Ecto neural progenitor cell (in vitro differentiated cells): ENCODE results near the gene THEMIS2.
"Not testable (repeated sequence)": the region's sequence is repeated elsewhere in the genome, so short reads cannot be mapped to it uniquely, and the experiment has no call there.

Experiments
- DNase-seq: peaks from one replicate; pipeline ENCODE4 v3.0.0-alpha.2; 2018; ENCODE audit warnings: low spot score

THEMIS2 gene

DNA sequence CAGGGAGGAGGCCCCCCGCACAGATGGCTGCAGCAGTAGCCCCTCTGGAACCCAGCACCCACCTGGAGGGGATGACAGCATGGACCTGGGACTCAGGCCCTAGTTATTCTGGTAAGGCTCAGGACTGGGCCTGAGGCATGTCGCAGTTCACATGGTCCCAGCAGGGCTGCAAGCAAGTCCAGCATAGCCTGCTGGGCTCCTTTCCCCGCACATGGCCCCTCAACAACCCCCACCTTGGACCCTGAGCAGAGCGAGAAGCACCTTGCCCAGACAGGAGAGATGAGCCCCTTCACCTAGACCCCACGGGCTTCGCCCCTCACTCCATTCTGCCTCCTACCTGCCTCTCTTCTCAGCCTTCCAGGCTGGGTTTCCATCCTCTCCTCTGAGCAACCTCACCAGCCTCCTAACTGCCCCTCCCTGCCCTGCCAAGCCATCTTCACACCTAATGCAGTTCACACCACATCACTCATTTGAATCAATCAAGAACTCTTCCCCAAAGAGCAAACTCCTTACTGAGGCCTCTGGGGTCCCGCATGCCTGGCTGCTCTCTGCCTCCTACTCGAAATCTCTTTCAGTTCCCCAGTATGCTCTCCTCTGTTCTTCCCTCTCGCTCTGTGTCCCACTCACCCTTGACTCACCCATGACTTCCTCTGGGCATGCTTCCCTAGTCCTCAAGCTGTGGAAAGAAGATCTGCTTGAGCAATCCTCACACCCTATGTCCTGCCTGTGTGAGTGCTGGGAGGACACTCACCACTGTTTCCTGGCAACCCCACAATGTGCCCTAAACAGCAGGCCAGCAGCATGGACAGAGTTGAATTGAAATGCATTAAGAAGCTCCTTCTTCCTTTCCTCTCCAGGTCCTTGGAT lies 9.4 kb upstream of the THEMIS2 start:
- no peak for DNase-seq

DNA sequence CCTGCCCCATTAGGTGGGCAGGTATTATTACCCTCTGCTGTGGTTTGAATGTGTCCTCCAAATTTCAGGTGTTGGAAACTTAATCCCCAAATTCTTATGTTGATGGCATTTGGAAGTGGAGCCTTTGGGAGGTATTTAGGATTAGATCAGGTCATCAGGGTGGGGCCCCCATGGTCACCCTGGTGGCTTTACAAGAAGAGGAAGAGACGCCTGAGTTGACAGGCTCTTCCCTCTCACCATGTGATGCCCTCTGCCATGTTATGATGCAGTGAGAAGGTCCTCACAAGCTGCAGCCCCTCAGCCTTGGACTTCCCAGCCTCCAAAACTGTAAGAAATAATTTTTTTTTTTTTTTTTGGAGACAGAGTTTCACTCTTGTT lies 8.8 kb upstream of the THEMIS2 start:
- DNase-seq = no peak

DNA sequence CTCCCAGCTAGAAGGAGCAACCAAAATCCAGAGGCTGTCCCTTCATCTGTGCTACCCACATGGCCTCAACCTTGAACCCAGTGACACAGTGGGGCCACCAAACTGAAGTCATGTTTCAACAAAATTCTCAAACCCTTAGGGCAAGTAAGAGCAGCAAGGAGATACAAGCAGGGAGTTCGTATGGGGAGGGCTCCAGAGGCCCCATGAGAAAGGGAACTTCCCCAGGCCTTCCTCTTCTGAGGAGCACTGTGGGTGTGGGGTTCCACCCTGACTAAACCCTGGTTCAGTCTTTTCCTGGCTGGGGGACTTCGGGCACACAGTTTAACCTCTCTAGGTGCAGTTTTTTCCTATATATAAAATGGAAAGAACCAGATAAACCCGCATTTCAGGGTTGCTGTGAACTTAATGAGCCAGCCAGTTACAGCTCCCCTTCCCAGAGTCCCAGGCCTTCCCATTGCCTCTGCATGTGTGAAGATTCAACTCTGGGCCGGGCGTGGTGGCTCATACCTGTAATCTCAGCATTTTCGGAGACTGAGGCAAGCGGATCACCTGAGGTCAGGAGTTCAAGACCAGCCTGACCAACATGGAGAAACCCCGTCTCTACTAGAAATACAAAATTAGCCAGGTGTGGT lies 8.0 kb upstream of the THEMIS2 start:
- DNase-seq = no peak

DNA sequence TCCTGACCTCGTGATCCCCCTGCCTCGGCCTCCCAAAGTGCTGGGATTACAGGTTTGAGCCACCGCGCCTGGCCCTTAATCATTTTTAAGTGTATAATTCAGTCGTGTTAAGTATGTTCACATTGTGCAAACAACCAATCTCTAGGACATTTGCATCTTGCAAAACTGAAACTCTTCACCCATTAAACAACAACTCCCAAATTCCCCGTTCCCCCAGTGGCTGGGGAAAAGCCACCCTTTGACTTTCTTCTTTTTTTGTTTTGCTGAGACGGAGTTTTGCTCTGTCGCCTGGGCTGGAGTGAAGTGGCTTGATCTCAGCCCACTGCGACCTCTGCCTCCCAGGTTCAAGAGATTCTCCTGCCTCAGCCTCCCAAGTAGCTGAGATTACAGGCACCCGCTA lies 6.5 kb upstream of the THEMIS2 start:
- DNase-seq = no peak

DNA sequence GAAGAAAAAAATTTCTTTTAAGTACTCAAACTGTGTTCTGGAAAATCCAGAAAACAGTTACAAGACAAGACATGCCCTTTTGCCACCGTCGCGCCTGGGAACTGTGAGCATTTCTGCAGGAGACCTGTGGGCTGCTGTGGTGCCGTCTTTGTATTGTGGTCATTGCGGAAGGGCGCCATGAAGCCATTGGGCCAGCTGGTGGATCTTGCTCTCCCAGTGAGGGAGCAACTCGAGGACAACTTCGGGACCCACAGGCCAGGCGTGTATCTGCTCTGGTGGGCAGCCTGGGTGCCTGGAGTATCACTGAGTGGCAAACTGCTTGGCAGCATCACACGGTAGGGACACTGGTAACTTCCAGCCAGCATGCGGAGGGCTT lies 3.8 kb upstream of the THEMIS2 start:
- DNase-seq = no peak

DNA sequence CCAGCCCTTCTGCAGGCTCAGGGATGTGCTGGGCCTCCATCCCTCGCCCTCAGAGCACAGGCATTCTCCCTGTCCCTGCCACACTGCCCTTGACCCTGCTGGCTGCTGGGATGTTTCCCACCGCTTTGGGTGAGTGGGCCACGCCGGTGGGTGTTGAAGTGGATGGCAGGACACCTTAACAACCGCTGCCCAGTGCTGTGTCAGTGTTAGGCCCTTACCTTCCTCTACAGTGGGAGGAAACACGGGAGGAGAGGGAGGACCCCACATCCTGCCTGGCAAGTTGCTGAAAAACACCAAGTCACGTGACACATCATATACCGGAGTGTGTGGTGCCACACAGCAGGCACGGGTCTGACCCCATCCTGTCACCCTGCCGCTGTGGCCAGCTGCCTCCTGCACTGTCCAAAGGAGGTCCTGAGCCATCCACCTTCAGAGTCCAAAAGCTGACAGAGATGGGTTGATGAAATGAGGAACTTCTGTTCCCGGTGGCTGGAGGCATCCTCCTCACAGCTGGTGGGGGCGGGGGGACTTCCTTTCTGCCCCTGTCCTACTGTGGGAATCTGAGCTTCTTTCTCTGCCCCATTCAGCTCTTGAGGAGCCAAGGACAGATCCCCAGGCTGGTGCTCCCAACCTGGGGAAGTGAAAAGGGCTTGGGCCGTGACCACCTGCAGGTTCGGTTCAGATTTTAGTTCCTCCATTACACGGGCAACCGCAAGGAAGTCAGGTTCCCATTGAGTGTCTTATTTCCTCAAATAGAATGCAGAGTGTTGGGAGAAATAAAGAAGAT lies 3.2 kb upstream of the THEMIS2 start:
- DNase-seq = no peak

DNA sequence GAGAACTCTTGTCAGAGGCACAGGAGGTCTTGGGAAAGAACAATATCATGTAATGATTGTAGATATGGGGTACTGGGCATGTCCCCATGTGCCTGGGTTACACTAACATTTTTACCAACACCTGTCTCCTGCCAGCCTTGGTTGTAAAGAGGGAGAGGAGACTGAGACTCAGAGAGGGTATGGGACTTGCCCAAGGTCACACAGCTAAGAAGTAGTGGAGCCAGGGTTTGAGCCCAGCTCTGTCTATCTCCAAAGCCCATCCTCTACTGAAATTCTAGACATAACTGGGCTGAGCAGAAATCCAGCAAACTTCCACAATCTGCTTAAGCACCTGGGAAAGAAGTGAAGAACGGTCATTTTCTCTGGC lies 2.6 kb upstream of the THEMIS2 start:
- DNase-seq = no peak

DNA sequence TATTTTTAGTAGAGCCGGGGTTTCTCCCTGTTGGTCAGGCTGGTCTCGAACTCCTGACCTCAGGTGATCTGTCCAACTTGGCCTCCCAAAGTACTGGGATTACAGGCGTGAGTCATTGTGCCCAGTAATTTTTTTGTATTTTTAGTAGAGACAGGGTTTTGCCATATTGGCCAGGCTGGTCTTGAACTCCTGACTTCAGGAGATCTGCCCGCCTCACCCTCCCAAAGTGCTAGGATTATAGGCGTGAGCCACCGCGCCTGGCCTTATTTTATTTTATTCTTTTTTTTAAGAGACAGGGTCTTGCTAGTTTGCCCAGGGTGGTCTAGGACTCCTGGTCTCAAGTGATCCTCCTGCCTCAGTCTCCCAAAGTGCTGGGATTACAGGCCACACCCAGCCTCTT lies 1.3 kb upstream of the THEMIS2 start:
- not testable (repeated sequence) for DNase-seq

DNA sequence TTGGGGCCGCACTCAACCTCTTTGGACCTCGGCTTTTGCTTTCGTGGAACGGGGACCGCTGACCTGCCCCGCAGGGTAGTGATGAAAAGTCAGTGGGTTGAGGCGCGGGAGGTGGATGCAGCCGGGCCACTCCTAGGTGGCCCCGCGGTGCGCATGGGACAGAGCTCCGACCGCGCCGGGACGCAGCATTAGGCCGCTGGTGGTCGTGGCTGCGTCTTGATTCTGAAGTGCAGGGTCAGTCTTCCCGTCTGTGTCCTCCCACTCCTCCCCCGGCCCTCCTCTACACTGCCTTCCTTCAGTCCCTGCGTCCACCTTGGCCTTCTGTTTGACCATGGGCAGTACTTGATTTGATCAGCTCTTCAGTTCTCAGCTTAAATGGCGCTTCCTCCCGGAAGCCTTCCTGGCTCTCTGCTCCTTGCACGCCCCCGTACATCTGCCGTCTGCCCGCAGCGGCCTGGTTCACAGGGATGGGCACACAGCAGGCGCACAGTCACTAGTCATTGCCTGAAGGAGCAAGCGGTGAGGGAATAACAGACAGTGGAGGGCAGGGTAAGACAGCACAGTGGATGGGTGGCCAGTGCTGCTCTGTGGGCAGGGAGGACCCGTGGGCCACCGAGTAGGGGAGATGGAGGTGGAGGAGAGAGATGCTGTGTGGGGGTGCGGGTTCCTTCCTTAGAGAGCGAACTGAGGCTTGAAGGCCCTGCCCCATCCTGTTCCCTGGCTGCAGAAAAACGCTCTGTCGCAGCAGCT lies 633 bp downstream of the THEMIS2 start:
- DNase-seq = no peak

DNA sequence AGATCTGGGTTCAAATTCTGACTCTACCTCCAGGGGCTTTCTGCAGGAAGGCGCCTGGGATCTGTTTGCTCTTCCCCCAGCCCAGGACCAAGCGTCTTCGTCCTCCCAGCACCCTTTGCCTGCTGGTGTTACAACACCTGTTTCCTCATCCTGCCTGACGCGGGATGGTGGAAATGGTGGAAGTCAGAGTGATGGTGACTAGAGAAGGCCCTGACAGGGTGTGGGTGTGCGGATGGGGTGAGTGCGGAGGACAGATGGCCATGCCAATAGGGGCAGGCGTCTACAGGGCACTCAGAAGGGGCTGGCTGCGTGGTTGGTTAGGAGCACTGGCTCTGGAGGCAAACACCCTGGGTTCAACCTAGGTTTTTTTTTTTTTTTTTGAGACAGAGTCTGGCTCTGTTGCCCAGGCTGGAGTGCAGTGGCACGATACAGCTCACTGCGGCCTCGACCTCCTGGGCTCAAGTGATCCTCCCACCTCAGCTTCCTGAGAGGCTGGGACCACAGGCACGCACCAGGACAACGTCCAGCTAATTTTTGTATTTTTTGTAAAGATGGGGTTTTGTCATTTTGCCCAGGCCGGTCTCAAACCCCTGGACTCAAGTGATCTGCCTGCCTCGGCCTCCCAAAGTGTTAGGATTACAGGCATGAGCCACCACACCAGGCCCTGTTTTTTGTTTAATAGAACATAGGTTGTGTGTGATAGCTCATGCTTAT lies 1.5 kb downstream of the THEMIS2 start:
- no peak for DNase-seq

DNA sequence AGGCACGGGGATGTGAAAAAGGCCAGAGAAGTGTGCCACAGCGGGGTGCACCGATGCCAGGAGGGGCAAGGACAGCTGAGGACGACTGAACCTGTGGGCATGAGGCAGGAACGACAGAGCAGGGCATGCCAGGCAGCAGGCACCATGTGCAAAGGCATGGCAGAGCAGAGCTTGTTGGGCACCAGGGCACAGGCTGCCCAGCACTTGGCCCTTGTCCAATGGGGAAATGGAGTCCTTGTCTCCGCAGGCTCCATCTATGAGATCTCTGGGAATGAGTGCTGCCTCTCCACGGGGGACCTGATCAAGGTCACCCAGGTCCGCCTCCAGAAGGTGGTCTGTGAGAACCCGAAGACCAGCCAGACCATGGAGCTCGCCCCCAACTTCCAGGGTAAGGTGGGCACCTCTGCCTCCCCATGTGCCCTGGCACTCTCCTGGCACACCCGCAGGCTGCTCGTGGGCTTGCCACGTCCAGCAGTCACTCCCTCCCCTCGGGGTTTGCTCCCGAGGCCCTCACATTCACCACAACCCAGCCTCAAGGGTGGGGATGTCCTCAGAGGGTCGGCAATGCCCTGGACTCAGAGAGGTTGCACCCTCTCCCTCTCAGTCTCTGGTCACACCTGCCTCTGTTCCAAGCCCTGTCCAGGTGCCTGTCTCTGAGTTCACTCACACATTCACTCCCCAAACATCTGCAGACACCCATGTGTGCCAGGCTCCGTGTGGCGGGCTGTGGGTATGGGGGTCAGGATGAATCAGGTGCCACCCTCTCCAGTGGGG lies 4.2 kb downstream of the THEMIS2 start:
- DNase-seq = no peak

DNA sequence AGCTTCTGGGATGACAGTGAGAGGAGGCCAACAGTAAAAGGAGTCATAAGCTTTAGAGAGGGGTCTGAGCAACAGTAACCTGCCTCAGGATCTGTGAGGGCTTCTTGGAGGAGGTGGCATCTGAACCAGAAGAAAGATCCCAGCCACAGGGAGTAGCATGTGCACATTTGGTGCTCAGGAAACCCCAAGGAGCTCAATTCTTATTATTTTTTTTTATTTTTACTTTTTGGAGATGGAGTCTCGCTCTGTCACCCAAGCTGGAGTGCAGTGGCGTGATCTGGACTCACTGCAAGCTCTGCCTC lies 4.7 kb downstream of the THEMIS2 start:
- no peak for DNase-seq

DNA sequence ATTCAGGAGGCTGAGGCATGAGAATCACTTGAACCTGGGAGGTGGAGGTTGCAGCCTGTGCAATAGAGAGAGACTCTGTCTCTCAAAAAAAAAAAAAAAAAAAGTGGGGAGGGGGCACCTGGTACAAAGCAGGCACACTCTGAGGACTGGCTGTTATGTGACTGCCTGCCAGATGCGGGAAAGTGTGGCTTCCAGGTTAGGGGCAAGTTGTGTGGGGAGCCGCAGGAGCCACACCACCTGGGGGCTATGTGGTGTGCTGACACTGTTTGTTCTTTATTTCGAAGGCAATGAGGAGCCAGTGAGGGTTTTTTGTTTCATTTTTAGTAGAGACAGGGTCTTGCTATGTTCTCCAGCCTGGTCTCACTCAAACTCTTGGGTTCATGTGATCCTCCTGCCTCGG lies 5.7 kb downstream of the THEMIS2 start:
- no peak for DNase-seq

DNA sequence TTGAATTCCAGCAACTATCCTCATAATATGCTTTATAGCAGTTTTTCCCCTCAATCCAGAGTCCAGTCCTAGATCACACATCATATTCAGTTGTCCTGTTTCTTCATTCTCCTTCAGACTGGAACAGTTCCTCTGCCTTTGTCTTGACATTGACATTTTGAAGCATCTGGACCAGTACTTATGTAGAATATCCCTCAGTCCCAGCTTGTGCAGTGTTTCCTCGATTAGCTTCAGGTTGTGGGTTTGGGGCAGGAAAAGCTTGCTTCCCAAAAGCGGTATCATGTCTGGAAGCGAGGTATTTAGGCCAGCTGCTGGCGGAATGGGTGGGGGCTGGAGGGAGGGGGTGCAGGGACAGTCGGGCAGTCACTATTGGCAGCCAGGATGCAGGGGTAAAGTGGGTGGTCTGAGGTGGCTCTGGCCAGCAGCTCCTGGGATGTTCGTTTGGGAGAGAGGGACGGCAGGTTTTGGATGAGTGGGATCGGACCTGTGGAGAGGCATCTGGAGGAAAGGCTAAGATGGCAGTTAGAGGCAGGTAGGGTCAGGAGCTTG lies 6.5 kb downstream of the THEMIS2 start:
- no peak for DNase-seq

DNA sequence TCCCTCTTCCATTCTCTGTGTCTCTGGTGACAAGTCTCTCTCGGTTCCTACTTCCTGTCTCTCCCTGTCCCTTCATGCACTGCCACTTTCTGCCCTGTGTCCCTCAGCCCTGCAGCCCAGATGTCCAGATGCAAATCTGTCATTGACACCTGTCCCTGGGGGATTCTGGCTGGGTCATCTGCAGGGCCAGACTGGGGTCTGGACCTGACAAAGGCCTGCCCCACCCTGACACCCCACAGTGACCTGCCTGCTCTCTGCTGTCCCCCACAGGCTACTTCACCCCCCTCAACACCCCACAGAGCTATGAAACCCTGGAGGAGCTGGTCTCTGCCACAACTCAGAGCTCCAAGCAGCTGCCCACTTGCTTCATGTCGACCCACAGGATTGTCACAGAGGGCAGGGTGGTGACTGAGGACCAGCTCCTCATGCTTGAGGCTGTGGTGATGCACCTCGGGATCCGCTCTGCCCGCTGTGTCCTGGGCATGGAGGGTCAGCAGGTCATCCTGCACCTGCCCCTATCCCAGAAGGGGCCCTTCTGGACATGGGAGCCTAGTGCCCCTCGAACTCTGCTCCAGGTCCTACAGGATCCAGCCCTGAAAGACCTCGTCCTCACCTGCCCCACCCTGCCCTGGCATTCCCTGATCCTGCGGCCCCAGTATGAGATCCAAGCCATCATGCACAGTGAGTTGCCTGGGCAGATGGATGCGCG lies 7.2 kb downstream of the THEMIS2 start:
- DNase-seq = no peak

DNA sequence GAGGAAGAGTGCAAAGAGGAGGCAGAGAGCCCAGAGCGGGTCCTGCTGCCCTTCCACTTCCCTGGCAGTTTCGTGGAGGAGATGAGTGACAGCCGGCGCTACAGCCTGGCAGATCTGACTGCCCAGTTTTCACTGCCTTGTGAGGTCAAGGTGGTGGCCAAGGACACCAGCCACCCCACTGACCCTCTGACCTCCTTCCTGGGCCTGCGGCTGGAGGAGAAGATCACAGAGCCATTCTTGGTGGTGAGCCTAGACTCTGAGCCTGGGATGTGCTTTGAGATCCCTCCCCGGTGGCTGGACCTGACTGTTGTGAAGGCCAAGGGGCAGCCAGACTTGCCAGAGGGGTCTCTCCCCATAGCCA lies 10.2 kb downstream of the THEMIS2 start:
- no peak for DNase-seq

DNA sequence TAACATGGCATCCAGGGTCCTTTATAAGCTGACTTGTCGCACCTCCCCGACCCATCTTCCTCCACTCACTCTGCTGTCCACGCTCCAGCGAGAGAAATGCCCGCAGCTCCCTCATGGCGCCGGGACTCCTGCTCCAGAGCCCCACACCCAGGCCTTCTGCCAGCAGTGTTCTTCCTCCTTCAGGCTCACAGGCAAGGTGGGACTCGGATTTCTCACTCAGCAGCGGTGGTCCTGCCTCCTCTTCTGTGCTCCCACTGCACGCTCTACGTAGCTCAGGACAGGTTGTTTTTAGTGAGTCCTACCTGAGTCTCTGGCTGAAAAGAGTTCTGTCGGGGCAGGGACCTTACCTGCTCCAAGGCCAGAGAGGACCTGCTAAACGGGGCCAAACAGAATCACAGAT lies 11.2 kb downstream of the THEMIS2 start:
- no peak for DNase-seq

DNA sequence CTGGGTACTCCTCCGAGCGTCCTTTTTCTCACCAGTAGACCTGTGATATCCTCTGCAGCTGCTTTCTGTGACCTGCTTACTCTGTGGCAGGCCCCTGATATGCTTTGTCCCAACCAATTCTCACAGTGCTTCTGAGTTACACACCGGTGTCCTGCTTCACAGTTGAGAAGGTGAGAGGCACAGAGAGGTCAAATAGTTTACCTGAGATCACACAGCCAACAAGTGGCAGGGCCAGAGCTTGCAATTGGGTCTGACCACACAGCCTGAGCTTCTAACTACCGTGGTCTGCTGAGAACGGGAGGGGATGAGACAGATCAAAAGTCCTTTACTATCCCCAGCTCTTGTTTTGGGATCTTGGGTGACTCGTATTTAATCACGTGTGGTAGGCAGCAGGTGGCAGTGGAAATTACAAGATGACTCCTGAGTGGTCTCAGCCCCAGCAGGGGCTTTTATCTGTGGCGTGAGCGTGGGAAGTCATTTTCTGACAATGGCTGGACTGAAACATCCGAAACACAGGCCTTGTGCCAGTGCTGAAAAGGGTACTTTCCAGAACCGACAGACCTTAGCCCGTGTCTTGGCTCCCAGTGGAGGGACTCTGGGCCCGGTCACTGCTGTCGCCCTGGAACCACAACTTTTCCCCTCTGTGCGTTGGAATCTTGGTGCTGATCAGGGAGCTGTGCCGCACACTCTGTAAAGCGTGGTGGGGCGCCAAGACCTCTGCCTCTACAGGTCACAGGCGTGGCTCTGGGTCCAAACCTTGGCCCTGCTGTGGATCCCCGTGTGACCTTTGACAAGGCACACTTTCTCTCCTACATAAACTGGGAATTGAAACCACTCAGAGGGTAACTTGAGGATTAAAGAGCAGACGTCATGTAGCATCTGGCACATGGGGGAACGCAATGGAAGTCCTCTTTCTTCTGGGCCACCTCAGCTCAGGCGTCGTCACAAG lies 11.9 kb downstream of the THEMIS2 start:
- DNase-seq = no peak

DNA sequence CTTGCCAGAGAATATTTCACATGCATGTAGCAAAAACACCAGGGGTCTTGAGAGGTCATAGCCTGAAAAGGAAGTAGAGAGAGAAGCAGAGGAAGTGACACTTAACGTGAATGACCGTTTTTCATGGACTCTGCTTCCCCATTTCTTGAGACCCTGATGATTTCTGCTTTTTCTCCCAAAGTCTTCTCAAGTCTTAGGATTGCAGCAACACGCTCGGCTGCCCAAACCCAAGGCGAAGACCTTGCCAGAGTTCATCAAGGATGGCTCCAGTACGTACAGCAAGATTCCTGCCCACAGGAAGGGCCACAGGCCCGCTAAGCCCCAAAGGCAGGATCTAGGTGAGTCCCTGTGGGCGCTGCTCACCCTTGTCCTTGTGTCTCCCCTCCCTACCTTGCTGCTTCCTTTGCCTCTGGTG lies 12.8 kb downstream of the THEMIS2 start:
- no peak for DNase-seq
